GM20000 (cell line): Measurements from ENCODE around the gene ATP2B2.

Source experiments
- DNase-seq: peaks from one replicate; pipeline ENCODE4 v3.0.0; 2012; ENCODE audit warnings: low spot score
- CTCF ChIP-seq: IDR thresholded peaks from 2 replicates; pipeline ENCODE4 v1.5.1; 2012; ENCODE audit warnings: mild to moderate bottlenecking, control low read depth; ENCODE audit errors: extremely low read depth, missing control alignments

The ATP2B2 gene

GRCh38 chr3:10428406-10429091 lies 76.8 kb downstream of the ATP2B2 start:
- TF ChIP-seq CTCF: no peak
- no peak for DNase-seq

GRCh38 chr3:10426346-10427220 lies 78.8 kb downstream of the ATP2B2 start:
- no peak for DNase-seq
- no peak for TF ChIP-seq CTCF

- no peak for DNase-seq
- no peak for TF ChIP-seq CTCF
Measured at GRCh38 chr3:10423171-10423882, 82.1 kb downstream of the ATP2B2 start.

- TF ChIP-seq CTCF: no peak
- DNase-seq: no peak
Measured at GRCh38 chr3:10421996-10422395, 83.4 kb downstream of the ATP2B2 start.

- DNase-seq: no peak
- TF ChIP-seq CTCF: no peak
Measured at GRCh38 chr3:10420745-10421475, 84.5 kb downstream of the ATP2B2 start.

- DNase-seq: no peak
- TF ChIP-seq CTCF: no peak
Measured at GRCh38 chr3:10419637-10420232, 85.7 kb downstream of the ATP2B2 start.
